Ovary (tissue), 3 donors: Measurements from ENCODE around the gene RSAD1.

Source experiments
- POLR2A ChIP-seq: fragments of 450-650 bp; IDR thresholded peaks from one replicate; pipeline ENCODE4 v1.6.1; 2017; ENCODE audit warnings: antibody characterized with exemption, mild to moderate bottlenecking, moderate library complexity
- TF ChIP-seq, protein P1 (sequence below), 3 donors: fragments of 450-650 bp in 2 of 3; fragments of 200-600 bp in 1 of 3; IDR thresholded peaks; one replicate each; pipeline versions ENCODE4 v1.5.1 to v1.8.0; 2016 to 2022; ENCODE audit warnings: antibody characterized with exemption in 3 of 3, mild to moderate bottlenecking in 1 of 3
- donor health status: DM: no; HTN: no; CAD: no.

DNA sequence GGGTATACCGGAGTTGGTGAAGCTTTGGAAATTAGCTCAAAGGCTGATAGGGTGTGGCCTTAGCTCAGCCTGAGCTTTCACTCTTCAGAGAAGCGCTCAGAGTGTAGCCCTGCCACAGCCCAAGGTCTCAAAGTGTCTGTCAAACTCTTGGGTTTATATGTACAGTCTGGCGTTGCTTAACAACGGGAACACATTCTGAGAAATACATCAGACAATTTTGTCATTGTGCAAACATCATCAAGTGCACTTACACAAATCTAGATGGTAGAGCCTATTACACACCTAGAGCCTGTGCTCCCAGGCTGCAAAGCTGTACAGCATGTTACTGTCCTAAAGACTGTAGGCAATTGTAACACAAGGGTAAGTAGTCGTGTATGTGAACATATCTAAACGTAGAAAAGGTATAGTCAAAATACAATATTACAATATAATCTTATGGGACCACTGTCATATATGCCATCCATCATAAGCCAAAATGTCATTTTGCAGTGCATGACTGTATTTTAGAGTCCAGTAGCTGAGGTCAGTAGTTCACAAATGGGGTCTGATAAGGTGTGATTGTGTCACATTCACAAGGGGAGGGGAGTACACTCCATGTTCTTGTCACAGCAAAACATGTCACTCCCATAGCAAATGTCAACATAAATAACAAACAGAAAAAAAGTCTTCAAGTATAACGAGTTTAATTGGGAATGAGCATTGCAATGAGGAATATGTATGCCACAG is 30.6 kb upstream of the RSAD1 start:
- TF ChIP-seq, protein P1, sequence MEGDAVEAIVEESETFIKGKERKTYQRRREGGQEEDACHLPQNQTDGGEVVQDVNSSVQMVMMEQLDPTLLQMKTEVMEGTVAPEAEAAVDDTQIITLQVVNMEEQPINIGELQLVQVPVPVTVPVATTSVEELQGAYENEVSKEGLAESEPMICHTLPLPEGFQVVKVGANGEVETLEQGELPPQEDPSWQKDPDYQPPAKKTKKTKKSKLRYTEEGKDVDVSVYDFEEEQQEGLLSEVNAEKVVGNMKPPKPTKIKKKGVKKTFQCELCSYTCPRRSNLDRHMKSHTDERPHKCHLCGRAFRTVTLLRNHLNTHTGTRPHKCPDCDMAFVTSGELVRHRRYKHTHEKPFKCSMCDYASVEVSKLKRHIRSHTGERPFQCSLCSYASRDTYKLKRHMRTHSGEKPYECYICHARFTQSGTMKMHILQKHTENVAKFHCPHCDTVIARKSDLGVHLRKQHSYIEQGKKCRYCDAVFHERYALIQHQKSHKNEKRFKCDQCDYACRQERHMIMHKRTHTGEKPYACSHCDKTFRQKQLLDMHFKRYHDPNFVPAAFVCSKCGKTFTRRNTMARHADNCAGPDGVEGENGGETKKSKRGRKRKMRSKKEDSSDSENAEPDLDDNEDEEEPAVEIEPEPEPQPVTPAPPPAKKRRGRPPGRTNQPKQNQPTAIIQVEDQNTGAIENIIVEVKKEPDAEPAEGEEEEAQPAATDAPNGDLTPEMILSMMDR (IDR thresholded peaks at IDR 0.05) = no peak
- TF ChIP-seq POLR2A = no peak
